GM18909 (cell line): ENCODE data around the gene POM121L12.

Source experiments
- ATAC-seq: cut with Tn5 transposase; IDR thresholded peaks from one replicate; pipeline ENCODE4 v1.9.1; 2021; ENCODE audit warnings: mild to moderate bottlenecking; ENCODE audit not compliant: unreplicated experiment, poor library complexity

Gene POM121L12

DNA sequence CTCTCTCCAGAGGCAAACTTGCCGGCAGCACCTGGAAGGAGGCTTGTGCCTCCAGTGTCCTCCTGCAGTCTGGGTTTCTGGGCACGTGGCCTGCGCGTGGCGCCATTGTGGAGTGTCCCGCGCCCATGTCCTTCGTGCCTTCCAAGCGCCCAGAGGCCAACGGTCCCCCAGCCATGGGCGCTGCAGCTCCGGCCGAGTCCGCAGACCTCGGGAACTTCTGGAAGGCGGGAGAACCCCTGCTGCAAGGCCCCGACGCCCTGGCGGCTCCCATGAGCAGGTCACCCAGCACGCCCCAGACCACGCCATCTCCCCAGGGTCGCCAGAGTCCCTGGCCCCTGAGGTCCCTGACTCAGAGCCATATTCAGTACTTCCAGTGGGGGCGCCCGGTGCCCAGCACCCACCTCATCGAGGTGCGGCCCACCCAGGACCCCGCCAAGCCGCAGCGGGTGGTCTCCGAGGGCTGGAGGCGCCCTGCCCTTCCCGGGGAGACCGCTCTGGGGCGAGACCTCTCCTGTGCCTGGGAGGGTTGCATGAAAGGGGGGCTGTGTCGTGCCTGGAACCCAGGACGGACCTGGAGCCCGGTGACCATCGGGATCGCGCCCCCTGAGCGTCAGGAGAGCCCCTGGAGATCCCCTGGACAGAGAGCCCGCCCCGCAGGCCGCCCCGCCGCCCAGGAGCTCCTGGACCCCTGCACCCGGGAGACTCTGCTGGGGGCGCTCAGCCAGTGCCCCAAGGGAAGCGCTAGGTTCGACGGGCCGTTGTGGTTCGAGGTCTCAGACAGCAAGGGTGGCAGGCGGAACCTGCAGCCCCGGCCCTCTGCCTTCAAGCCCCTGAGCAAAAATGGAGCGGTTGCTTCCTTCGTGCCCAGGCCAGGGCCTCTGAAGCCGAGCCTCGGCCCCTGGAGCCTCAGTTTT, at the start of gene POM121L12:
Gene POM121L12 (plus strand): TSS at position 135 of the 914 bp plus-strand sequence. CDS start 39 bp downstream, at position 174.
- ATAC-seq, result no peak

DNA sequence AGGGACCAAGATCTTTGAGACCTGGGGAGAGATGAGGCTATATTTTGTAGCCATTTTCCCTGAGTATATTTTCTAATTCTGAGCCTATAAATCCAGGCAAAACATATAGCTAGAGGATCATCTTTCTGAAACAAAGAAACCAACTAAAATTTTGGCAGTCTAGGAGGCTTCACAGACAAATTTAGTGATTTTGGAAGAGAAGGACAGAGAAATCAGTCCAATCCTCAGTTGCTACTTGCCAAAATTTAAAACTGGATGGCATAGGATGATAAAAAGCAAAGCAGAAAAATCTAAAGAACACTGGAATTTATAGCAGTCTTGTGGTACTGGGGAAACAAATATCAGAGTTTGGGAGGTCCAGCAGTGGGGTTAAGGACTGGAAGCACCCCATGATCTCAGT, 43.4 kb upstream of the POM121L12 start:
- ATAC-seq, result no peak

DNA sequence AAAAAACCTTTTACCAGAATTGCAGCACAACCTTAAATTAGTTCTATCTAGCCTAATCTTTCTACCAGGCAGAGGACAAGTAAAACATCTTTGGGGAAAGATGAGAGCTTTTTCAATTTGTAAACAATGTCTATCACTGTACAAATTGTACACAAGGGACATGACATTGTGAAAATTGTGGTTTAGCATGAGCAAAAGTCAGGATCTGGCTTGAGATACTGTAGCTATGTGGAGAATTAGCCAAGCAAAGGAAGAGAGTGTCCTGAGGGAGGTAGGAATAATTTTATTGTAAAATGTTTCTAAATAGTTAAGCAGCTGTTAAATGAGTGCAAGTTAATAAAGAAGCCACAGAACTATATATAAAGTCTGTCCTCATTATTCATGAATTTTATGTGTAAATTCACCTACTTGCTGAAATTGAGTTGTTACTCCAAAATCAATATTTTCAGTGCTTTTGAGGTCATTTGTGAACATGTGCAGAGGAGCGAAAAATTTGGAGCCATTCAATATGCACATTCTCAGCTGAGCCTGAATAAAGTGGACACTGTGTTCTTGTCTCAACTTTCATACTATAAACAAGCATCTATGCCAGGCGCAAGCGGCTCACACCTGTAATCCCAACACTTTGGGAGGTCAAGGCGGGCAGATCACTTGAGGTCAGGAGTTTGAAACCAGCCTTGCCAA, 42.8 kb upstream of the POM121L12 start:
- no peak for ATAC-seq

DNA sequence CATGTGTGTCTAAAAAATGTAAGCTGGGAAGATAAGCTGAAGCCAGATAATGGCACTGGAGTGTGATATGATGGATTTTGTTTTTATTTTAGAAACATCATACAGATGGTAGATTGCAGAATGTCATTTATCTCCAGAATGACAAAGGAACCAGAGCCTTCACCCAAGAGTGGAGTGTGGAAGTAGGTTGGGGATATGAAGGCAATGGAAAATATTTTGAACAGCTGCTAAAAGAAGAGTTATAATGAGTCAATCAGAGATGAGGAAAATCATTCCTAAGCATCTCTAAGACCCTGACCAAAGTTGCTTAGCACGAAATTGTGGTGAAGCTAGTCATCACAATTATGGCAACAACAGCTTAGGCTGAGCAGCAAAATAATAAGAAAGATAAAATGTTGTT, 39.8 kb upstream of the POM121L12 start:
- ATAC-seq, result no peak

DNA sequence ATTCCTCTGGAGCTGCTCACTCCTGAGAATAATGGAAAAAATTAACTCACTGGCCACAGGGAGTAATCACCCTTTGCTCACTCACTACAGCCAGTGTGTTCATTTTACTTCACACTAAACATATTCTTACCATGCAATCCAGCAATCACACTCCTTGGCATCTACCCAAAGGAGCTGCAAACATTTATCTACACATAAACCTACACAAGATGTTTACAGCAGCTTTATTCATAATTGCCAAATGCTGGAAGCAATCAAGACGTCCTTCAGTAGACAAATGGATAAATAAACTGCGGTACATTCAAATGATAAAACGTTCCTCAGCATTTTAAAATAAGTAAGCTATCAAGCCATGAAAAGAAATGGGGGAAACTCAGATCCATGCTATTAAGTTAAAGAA, 34.2 kb upstream of the POM121L12 start:
- no peak for ATAC-seq

DNA sequence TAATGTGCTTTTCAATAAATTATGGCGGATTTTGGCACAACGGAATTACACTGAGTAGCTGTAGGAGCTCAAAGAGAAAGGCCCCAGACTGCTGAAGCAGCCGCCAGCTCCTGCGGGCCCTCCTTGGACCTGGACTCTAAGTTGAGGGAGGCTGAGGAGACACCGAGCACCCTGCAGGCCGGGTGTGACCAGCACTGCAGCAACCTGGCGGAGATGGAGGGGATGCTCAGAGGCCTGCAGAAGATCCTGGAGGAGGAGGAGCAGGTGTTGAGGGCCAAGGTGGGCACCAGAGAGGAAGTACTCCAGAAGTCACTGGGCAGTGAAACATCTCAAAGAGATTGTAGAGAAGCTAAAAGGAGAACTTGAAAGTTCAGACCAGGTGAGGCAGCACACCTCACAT, 33.0 kb upstream of the POM121L12 start:
- no peak for ATAC-seq

DNA sequence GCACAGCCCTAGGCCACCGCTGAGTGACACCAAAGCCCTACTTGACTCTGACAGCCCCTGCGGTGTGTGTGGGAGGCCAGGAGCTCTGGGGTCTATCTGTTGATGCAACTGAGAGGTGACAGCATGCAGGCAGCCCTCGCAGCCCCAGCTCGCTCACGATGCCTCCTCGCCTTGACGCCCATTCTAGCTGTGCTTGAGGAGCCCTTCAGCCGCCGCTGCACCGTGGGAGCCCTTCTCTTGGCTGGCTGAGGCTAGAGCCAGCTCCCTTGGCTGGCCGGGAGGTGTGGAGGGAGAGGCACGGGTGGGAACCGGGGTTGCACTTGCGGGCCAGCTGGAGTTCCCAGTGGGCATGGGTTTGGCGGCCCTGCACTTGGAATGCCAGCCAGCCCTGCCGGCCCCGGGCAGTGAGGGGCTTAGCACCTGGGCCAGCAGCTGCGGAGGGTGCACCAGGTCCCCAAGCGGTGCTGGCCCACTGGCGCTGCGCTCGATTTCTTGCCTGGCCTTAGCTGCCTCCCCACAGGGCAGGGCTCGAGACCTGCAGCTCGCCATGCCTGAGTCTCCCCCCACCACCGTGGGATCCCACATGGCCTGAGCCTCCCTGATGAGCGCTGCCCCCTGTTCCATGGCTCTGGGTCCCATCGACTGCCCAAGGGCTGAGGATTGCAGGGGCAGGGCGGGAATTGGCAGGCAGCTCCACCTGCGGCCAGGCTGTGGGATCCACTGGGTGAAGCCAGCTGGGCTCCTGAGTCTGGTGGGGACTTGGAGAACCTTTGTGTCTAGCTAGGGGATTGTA, 31.6 kb upstream of the POM121L12 start:
- ATAC-seq, result no peak

DNA sequence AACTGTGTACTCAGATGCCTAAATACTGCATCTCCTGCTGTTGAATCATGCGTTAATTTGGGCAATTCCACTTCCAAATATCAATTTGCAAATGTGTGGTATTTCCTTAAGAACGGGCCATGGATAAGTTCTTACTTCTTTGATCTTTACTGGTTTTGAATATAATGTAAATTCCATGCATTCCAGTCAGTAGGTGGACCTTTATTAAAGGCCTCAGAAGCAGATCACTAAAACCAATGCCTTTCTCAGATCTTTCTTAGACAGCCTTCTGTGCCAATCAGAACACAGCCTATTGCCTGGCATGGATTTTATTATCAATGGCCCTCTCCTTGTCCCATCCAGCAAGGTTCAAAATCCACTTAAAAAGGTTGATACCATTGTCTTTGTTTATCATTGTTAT, 21.5 kb upstream of the POM121L12 start:
- ATAC-seq, result no peak

DNA sequence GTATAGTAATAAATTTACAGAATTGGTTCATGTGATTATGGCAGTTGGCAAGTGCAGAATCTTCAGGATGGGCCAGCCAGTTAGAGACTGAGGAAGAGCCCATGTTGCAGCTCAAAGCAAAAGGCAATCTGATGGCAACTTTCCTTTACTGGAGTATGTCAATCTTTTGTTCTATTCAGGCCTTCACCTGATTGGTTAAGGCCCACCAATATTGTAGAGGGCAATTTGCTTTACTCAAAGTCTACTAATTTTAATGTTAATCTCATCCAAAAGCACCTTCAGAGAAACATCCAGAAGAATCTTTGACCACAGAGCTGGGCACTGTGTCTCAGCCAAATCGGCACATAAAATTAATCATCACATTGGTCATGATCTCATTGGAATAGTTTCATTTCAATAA, 20.0 kb upstream of the POM121L12 start:
- no peak for ATAC-seq

DNA sequence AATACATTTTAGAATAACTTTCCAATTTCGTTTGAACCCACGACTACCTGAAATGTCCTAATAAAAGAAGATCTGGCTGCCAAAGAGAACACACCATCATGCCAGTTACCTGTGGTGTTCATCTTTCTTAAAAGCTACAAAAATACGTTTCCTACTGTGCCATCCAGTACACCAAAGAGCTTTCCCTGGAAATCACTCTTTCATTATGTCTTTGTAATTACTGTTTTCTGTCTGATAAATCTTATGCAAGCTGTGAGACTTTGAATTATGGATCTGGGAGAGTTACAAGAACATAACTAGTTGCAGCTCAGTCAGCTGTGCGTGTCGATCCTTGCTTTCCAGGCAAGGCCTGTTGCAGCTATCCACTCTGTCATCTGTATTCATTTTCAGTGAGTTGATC, 12.5 kb upstream of the POM121L12 start:
- no peak for ATAC-seq

DNA sequence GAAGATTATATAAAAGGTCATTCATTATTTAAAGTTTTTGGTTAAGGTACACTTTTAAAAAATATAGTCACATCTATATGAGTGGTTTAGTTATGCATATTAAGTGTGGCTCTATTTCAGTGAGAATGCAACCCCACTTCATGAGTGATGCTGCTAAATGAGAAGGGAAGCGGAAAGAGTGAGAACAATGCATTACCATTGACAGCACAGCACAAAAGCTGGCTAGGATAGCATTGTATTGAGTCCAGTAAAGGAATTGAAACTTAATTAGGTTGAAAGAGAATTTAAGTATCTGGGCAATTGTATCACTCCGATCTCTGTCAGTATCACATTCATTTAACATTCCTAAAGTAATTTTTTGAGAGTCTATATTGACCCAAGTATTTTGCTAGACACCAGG, 13.2 kb downstream of the POM121L12 start:
- no peak for ATAC-seq

DNA sequence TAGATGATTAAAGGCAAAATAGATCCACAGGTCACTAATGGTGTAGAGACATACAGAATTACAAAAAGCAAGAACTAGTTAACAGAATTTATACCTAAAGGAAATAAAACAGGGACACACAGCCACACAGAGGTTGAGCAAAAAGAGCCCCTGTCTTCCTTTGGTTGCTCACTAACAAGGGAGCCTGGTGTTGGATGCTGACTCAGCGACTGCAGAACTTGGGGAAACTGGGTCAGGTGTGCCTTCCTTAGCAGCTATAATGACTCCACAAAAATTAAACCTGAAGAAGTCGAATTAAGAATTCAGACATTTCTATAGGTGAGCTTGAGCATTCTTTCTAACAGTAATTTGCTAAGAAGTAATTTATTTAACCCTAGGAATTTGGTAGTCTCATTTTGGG, 15.0 kb downstream of the POM121L12 start:
- ATAC-seq, result no peak

DNA sequence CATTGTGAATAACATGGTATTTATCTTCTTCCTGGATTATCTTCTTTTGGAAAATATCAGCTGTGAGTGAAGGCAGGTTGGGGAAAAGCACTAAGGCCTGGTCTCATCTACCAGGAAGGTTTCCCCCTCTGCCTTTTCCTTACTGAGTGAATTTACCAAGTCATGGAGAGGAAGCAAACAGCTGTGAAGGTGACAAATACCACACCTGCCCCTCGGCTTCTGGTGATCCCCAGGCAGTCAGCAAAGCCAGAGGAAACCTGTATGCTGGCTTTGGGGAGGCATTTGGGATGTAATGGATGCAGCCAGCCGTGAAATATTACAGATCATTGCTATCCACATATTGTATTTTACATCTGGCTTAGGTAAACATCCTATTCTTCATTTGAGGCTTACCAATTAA, 24.2 kb downstream of the POM121L12 start:
- no peak for ATAC-seq

DNA sequence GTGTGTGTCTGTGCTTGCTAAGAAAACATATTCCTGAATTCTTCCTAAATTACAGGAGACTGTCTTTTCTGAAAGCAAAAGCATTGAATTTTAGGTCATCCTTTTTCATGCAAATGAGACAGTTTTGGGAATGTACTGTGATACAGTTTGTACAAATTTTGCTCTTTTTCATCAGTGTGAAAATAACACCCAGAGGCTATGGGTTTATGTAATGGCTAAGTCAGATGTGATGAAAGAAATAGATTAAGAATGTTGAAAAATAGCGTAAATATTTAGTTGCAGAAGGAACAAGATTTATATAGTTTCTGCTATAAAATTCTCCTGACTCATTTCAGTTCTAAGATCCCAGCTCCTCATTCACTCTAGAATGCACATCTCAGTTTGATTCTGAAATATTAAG, 24.6 kb downstream of the POM121L12 start:
- no peak for ATAC-seq

DNA sequence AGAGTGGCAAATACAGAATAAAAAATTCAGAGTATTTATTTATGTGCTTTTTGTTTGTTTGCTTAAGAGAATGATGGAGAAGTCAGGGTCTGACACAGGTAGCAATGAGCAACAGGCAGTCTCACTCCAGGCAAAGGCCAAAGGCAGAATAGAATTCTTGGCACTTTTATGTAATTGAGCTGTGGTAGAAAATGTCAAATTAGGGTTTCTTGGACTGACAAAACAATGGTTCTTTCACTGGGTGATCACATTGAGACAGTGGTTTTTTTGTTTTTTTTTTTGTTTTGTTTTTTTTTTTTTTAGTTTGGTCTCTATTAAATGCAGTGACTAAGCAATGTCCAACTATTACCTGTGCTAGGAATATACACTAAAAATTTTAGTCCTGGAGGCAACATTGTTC, 27.4 kb downstream of the POM121L12 start:
- ATAC-seq, result no peak

DNA sequence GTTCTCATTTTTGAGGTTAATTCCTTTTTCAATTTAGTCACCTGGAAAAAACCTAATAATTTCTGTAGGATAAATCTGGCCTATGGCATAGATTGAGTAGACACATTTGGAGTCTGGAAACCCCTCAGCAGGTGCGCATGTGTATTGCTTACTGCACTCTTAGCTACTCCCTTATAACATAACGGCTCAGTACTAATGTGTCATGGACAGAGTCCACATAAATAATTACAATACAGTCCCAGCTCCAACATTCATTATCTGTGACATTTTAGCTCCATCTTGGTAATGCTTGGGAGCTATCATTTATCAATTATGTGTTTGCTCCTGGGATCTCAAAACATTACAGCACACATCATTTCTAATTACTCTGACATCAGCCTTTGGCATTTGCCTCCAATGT, 33.2 kb downstream of the POM121L12 start:
- no peak for ATAC-seq

DNA sequence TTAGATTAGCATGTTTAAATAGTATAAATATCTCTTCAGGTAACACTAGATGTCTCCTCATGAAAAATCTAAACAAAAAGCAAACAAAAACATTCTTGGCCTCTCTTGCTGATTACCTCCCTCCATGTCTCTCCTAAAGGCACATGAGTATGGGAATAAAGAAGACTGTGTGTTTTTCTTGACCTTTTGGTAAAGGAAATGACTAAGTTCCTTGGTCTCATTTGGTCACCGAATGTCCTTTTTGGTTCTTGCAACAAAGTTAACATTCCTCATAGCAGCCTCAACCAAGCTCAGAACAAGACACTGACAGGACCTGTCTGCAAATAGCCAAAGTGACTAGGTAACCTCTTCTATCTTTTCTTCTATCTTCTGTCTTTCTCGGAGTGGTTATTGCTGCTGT, 35.5 kb downstream of the POM121L12 start:
- ATAC-seq, result no peak
